ENCODE measurements around the gene FHAD1.

DNA sequence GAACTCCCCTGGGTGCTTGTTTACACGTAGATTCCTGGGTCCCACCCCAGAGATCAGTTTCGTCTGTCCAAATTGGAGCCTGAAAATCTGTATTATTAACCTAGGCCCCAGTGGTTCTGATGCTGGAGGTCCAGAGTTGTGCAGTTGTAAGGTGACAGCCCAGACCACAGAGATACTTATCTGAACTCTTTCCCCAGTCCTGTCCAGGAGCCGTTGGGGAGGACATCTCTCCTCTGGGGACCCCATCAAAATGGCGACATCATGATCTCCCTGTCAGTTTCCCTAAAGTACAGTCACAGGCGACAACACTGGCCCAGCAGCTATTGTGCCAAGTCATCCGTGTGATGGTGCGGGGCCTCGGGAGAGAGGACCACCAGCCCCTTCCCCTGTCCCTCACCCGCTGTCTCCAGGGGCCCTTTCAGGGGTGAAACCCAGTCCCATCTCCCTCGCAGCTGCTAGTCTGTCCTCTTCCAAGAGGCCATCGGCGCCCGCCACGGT is 161.9 kb downstream of the FHAD1 start:
- TF ChIP-seq, protein P1, sequence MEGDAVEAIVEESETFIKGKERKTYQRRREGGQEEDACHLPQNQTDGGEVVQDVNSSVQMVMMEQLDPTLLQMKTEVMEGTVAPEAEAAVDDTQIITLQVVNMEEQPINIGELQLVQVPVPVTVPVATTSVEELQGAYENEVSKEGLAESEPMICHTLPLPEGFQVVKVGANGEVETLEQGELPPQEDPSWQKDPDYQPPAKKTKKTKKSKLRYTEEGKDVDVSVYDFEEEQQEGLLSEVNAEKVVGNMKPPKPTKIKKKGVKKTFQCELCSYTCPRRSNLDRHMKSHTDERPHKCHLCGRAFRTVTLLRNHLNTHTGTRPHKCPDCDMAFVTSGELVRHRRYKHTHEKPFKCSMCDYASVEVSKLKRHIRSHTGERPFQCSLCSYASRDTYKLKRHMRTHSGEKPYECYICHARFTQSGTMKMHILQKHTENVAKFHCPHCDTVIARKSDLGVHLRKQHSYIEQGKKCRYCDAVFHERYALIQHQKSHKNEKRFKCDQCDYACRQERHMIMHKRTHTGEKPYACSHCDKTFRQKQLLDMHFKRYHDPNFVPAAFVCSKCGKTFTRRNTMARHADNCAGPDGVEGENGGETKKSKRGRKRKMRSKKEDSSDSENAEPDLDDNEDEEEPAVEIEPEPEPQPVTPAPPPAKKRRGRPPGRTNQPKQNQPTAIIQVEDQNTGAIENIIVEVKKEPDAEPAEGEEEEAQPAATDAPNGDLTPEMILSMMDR (IDR thresholded peaks at IDR 0.05; ENCODE audit: low read length), result no peak
- no peak for TF ChIP-seq EZH2phosphoT487 (IDR thresholded peaks at IDR 0.05; ENCODE audit: low read length)

All from MM.1S (cell line).